NCI-H128 (cell line): ENCODE measurements around the gene TULP4.
"Not testable (repeated sequence)": the region's sequence is repeated elsewhere in the genome, so short reads cannot be mapped to it uniquely, and the experiment has no call there.

Source experiments
- DNase-seq: peaks from one replicate; lab custom pipeline; 2025; ENCODE audit not compliant: unreplicated experiment; lab: John Stamatoyannopoulos, UW

Gene TULP4

DNA sequence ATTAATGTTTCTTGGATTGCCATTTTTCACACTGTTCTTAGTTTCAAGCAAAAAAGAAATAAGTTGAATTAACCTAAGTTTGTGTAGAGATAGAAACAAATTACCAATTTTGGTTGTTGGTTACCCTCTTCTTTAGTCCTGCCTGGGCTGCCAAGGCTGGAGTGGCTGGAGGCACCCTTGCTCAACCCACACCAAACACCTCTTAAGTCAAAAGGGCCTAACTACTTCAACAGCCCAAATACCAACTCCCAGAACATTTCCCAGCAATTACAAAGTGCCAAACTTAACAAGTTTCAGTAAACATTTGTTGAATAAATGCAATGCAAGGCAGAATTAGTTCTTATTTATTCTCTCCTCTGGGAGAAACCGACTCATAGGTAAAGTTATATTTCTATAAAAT, 209.5 kb downstream of the TULP4 start:
- no peak for DNase-seq

DNA sequence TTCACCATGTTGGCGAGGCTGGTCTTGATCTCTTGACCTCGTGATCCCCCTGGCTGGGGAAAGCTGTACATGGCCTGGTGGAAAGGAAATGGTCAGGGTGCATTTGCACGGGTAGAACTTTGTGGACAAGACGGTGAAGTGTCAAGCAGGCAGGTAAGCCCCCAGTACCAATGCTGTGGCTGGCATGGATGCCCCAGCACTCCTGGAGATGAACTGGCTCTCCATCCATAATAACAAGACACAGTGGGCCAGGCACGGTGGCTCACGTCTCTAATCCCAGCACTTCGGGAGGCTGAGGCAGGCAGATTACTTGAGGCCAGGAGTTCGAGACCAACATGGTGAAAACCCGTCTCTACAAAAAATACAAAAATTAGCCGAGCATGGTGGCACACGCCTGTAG, 210.4 kb downstream of the TULP4 start:
- DNase-seq, result no peak

DNA sequence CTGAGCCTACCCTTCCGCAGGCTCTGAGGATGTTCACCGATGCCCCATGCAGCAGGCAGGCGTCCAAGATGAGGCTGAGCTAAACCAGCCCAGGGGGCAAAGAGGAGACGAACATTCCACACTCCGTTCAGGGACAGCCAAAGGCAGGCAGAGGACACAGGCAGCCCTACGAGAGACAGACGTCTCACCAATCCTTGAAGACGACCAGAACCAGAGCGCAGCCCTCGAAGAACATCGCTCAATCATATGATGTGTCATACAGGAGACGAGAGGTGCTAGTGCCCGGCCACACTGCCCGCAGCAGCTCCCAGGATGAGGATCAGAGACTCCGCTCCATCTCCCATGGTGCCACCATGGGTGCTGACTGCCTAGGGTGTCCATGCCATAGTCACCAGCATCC, 212.0 kb downstream of the TULP4 start:
- DNase-seq, result no peak

DNA sequence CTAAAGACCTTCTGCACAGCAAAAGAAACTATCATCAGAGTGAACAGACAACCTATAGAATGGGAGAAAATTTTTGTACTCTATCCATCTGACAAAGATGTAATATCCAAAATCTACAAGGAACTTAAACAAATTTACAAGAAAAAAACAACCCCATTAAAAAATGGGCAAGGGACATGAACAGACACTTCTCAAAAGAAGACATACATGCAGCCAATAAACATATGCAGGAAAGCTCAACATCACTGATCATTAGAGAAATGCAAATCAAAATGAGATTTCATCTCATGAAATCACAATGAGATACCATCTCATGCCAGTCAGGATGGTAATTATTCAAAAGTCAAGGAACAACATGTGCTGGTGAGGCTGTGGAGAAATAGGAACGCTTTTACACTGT, 215.6 kb downstream of the TULP4 start:
- DNase-seq, result not testable (repeated sequence)

GRCh38 chr6:158528826-158529225, 216.6 kb downstream of the TULP4 start:
- no peak for DNase-seq

GRCh38 chr6:158529629-158530028, 217.4 kb downstream of the TULP4 start:
- DNase-seq, result no peak

DNA sequence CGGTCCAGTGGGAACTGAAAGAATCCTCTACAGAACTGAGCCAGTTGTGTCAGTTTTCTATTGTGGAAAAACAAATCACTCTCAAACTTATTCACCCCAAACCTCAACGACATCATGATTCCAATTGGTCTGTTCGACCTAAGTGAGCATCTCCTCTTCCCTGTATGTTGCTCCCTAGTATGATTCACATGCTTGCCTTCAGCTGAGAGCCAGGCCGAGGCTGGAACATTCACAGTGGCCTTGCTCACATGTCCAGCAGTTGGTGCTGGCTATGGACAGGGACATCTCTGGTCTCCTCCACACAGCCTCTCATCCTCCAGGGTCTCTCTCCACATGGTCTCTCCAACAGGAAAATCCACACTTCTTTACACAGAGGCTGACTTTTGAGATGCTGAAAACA, 219.3 kb downstream of the TULP4 start:
- no peak for DNase-seq

DNA sequence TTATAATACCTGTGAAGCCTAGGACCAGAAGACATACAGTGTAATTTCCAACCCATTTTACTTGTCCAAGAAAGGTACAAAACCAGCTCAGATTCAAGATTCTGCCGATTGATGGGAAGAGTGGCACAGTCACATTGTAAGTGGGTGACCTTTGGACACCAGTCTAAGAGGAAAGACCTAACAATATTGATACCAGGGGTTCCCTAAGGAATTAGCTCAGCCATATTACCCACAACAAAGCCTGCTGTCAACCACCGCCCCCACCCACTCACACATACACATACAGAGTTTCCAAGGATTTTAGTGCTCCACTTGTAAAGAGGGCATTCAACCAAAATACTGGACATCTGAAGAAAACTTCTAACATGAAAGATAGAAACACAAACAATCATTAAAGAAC, 219.7 kb downstream of the TULP4 start:
- DNase-seq, result no peak

DNA sequence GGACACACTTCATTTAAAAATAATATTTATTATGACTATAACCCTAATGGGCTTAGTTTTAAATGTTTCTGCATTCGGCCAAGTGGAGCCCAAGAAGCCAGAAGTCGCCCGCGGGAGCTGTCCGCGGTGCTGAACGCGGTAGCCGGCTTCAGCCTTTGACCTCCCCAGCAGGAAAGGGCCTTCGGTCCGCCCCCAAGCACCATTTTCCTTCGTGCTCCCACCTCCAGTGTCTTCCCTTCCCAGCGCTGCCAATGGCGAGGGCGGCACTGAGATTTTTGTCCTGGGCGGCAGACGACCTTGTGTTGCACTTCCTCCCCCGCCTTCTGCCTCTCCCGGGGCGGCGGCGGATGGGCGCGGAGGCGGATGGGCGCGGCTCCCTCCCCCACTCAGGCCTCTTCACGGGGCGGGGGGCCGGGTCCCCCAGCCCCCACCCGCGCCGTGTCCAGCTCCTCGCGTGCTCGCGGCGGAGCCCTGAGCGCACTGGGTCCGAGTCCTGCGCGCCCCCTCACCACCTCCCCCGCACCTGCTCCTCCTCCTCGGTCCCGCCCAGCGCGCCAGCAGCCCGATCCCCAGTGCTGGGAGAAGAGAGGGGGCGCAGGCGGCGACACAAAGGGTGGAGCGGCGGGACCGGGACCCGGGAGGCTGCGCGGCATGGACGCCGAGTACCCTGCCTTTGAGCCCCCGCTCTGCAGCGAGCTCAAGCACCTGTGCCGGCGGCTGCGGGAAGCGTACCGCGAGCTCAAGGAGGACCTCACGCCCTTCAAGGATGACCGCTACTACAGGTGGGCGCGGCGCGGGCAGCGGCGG, 224.0 kb downstream of the TULP4 start:
- peak; percentile 36 for DNase-seq

DNA sequence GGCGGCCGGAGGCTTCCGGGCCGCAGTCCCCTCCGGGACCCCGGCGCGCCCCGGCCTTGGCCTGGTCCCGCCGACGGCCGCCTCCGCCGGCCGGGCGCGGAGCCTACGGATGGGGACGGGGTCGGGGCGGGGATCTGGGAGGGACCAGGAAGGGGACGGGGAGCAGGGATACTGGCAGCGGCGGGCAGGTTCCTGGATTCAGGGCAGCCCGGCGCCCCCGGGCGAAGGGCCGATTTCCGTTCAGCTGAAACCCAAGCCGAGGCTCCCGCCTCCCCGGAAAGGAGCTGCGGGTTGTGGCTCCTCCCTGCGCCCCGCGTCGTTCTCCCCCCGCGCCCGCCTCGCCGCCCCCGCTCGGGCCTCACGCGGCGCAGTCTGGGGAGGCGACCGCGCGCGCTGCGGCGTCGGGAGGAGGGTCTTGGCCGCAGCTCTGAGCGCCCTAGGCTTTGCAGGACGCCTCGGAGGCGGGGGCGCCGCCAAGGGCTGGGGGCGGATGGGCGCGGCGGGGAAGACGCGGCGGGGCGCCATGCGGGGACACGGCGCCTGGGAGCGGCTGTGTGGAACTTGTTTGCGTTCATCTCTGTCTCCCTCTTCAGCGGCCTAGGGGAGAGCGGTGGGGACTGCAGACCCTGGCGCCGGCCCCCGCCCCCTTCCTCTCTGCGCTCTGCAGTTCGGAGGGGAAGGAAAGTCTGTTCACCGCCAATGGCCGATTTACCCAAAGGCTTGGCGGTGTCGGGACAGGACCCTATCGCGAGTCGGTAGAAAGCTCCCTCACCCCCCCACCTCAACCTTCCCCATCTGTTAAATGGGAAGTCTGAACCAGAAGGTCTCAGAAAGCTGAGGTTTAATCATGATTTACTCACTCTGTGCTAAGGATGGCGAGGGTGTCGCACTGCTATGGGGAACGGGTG, 224.9 kb downstream of the TULP4 start:
- DNase-seq, result no peak

- no peak for DNase-seq
Observed at GRCh38 chr6:158538741-158539140, 226.5 kb downstream of the TULP4 start.

DNA sequence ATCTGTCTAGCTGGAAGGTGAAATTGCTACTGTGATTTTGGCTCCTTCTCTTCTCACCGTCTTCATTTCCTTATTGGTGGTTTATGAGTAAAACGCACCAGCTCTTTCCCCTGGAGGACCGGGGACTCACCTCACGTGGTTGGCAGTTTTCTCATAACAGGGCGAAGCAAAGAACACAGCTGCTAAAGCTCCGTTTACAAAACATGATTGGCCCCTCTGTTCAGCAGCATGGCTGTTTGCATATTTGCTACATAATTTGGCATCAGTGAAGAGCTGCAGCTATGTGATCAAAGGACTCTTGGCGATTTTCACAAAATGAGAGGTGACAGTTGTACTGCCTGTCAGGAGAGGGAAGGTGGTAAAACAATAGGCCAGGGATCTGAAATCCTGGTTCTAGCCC, 227.1 kb downstream of the TULP4 start:
- no peak for DNase-seq

DNA sequence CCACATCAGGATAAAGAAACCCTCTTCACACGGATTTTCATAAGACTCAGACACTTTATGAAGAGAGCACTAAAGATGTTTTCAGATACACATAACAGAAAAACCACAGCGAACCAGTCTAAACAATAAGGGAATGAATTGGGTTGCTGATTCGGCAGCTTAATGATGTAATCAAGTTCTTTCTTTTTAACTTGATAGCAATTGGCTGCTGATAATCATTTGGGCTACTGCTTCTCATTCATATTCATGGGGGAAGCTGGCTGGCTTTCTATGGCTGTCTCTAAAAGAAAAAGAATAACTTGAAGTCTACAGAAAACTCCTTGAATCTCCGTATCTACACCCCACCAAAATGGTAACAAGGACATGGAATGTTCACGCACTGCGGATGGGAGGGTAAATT, 227.6 kb downstream of the TULP4 start:
- no peak for DNase-seq

DNA sequence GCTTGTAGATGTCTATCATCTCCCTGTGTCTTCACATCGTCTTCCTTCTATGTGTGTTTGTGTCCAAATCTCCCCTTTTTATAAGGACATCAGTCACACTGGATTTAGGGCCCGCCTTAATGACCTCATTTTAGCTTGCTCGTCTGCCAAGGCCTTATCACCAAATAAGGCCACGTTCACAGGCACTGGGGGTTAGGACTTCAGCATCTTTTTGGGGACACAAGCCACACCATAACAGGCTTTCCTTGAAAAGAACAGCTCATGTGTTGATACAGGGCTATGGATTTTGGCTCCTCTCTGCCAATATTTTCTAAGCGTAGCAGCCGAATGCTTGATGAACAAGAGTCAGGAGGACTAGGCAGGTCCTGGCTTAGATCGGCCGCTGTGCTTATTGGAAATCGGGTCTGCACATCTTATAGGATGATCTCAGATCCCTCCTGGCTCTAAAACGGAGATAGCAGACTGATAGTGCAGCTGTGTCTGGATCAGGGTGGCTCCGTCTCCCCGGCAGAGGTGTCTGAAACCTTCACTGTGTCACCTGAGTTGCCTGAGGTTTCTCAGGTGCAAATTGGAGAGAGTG, 231.4 kb downstream of the TULP4 start:
- DNase-seq, result no peak

- DNase-seq, result no peak
Observed at GRCh38 chr6:158544428-158544827, 232.2 kb downstream of the TULP4 start.

DNA sequence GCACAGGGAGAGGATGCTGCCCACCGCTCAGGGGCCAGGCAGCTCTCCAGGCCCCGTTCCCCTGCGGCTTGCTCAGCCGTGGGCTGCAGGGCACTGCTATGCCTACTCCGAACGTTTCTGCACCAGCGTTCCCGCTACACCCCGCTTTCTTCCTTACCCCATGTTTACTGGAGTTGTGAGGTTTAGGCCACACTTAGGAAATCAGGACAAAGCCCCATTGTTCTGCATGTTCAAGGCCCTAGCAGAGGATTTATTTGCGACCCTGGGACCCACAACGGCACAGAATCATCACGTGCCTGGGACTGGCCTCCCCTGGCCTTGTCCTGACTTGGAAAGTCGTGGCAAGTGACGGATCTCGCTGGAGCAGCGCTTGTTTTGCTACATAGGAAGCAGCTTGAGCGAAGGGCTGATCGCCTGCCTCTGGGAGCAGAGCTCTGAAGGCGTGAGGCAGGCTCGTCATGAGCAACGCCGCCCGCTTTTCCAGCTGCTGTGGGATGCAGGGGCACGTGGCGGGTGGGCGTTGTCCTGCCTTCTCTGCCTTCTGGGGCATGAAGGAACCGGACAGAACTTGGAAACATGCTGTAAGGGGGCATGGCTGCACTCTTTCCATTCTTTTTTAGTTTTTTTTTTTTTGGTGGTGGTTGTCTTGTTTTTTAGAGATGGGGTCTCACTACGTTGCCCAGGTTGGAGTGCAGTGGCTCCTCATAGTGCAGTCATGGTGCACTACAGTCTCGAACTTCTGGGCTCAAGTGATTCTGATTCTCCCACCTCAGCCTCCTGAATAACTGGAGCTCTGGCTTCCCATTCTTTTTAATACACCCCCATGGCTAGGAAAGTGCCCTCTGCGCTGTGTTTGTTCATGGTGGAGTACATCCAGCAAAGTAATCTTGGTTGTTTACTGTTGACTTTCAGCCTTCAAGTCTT, 233.0 kb downstream of the TULP4 start:
- DNase-seq, result no peak

- no peak for DNase-seq
Observed at GRCh38 chr6:158548418-158549161, 236.3 kb downstream of the TULP4 start.

GRCh38 chr6:158552055-158552795, 240.0 kb downstream of the TULP4 start:
- no peak for DNase-seq

DNA sequence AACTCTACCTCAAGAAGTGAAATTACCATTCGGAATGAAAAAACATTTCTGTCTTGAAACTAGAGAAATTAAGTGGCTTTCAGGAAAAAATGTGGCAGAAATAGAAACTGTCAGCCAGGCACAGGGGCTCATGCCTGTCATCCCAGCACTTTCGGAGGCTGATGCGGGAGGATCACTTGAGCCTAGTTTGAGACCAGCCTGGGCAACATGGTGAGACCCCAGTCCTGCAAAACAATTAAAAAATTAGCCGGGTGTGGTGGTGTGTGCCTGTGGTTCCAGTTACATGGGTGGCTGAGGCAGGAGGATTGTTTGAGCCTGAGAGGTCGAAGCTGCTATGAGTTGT, 240.5 kb downstream of the TULP4 start:
- no peak for DNase-seq
